ENCODE data around the gene TNIP2. TPM values are rescaled to one million over a fixed set of nuclear protein-coding genes. Genes with fewer than 3 reads are reported as not detected.

Gene TNIP2
- total and polyA plus RNA-seq, 2 of the 8 experiments (the other 6 are each of a cell fraction or from before 2014, with no cell fraction given) = 23.7 to 37.7 TPM

DNA sequence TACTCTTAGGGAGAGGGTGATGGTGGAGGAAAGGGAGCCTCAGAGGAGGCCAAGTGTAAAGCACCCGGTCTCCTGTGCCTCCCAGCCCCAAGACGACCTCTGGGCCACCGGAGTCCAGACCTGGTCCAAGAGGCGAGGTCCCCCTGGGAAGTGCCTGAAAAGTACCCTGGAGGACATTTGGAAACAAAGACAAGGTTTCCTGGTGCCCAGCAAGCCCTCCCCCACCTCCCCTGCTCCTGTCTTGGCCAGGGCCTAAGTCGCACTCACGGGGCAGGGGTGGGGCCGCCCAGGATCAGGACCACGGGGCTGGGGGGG, 36.2 kb upstream of the TNIP2 start (continued):
- TF ChIP-seq USF2 (IDR thresholded peaks at IDR 0.05; ENCODE audit: low read length) = no peak
- TF ChIP-seq E2F6 (IDR thresholded peaks at IDR 0.05) = no peak
- TF ChIP-seq GABPA (IDR thresholded peaks at IDR 0.05; ENCODE audit: borderline replicate concordance, insufficient read depth, low read length) = no peak
- no peak for TF ChIP-seq RAD21 (IDR thresholded peaks at IDR 0.05 in 1 of 2, conservative IDR thresholded peaks at IDR 0.05 in 1 of 2; ENCODE audit: low read depth in 2 of 2, low read length in 2 of 2)
- no peak for TF ChIP-seq SUZ12 (IDR thresholded peaks at IDR 0.05; ENCODE audit: low read length)
- TF ChIP-seq TBP (IDR thresholded peaks at IDR 0.05; ENCODE audit: low read depth, low read length) = no peak
- no peak for TF ChIP-seq BRCA1 (IDR thresholded peaks at IDR 0.05; ENCODE audit: low read depth, low read length)
- TF ChIP-seq CTBP2 (IDR thresholded peaks at IDR 0.05; ENCODE audit: borderline replicate concordance, insufficient read depth, insufficient read length, low read length) = no peak
- TF ChIP-seq, protein P1, sequence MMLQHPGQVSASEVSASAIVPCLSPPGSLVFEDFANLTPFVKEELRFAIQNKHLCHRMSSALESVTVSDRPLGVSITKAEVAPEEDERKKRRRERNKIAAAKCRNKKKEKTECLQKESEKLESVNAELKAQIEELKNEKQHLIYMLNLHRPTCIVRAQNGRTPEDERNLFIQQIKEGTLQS (IDR thresholded peaks at IDR 0.05; ENCODE audit: insufficient read depth, low read depth, low read length) = no peak
- TF ChIP-seq SP4 (IDR thresholded peaks at IDR 0.05; ENCODE audit: low read length) = no peak
- no peak for TF ChIP-seq CREB1 (IDR thresholded peaks at IDR 0.05)
- TF ChIP-seq SAP30 (IDR thresholded peaks at IDR 0.05; ENCODE audit: insufficient read depth, insufficient replicate concordance, low read length) = no peak
